Measurements from ENCODE around the gene NRXN3. TPM values are rescaled to one million over a fixed set of nuclear protein-coding genes. Genes with fewer than 3 reads are reported as not detected.
A peak's percentile ranks its signal among the peaks of the same experiment; 100 is the strongest.

Gene NRXN3
- total RNA-seq, 1 donor from 2014 or later, result 5.9 TPM

- H3F3A ChIP-seq (ENCODE audit: low read depth), result peaks cover 33% of the 10 kb centered on the region
- H3K27me3 ChIP-seq, result no peaks in the 10 kb centered on the region
- no peaks in the 10 kb centered on the region for H3K36me3 Mint-ChIP-seq
- no peaks in the 10 kb centered on the region for H3K36me3 ChIP-seq
- H3K27me3 Mint-ChIP-seq (ENCODE audit: insufficient read depth, low read depth), result no peaks in the 10 kb centered on the region
- H3K4me3 Mint-ChIP-seq, result no peak overlapping the region
- no peaks in the 10 kb centered on the region for H3K9me3 Mint-ChIP-seq
- peaks cover 77% of the 10 kb centered on the region for H3K4me1 ChIP-seq
- no peak overlapping the region for H3K4me2 ChIP-seq
- TF ChIP-seq EZH2 (IDR thresholded peaks at IDR 0.05), result no peak
- no peak for TF ChIP-seq EZH2phosphoT487 (IDR thresholded peaks at IDR 0.05)
- no peak for TF ChIP-seq CTCF (IDR thresholded peaks at IDR 0.05)
- no peak overlapping the region for H3K27ac Mint-ChIP-seq
- DNase-seq (ENCODE audit: low spot score), result no peak
- peaks cover 21% of the 10 kb centered on the region for H3K4me1 Mint-ChIP-seq
- H2AFZ ChIP-seq (replicated peaks), result no peak overlapping the region
- H3K4me3 ChIP-seq, result no peak overlapping the region
- H3K9me3 ChIP-seq (ENCODE audit: low read depth), result no peaks in the 10 kb centered on the region
- H3K27ac ChIP-seq, result no peak overlapping the region
- H3K9ac ChIP-seq, result no peak overlapping the region
- no peaks in the 10 kb centered on the region for H3K79me2 ChIP-seq (ENCODE audit: low read depth)
- no peaks in the 10 kb centered on the region for H4K20me1 ChIP-seq (ENCODE audit: low read depth)
These were observed 1394.2 kb downstream of the NRXN3 start for GRCh38 chr14:79564371-79564770.

- no peaks in the 10 kb centered on the region for H3K27me3 ChIP-seq
- no peak for DNase-seq (ENCODE audit: low spot score)
- H3K9me3 ChIP-seq (ENCODE audit: low read depth), result no peaks in the 10 kb centered on the region
- Mint-ChIP-seq H3K4me1 (peaks cover 26% of the 10 kb centered on the region), H3K4me3 (no peak overlapping the region), H3K27ac (no peak overlapping the region), H3K27me3 (ENCODE audit: insufficient read depth, low read depth) (no peaks in the 10 kb centered on the region), H3K36me3 (no peaks in the 10 kb centered on the region), H3K9me3 (no peaks in the 10 kb centered on the region)
- no peak overlapping the region for H2AFZ ChIP-seq (replicated peaks)
- peaks cover 71% of the 10 kb centered on the region for H3K4me1 ChIP-seq
- peaks cover 32% of the 10 kb centered on the region for H3F3A ChIP-seq (ENCODE audit: low read depth)
- no peaks in the 10 kb centered on the region for H3K36me3 ChIP-seq
- H3K79me2 ChIP-seq (ENCODE audit: low read depth), result no peaks in the 10 kb centered on the region
- no peak for TF ChIP-seq CTCF (IDR thresholded peaks at IDR 0.05)
- TF ChIP-seq EZH2 (IDR thresholded peaks at IDR 0.05), result no peak
- TF ChIP-seq EZH2phosphoT487 (IDR thresholded peaks at IDR 0.05), result no peak
- H4K20me1 ChIP-seq (ENCODE audit: low read depth), result no peaks in the 10 kb centered on the region
- H3K4me3 ChIP-seq, result no peak overlapping the region
- H3K4me2 ChIP-seq, result no peak overlapping the region
- H3K27ac ChIP-seq, result no peak overlapping the region
- H3K9ac ChIP-seq, result no peak overlapping the region
These were observed 1397.1 kb downstream of the NRXN3 start for GRCh38 chr14:79567306-79567705.

GRCh38 chr14:79568594-79568993, 1398.4 kb downstream of the NRXN3 start:
- H3K79me2 ChIP-seq (ENCODE audit: low read depth), result no peaks in the 10 kb centered on the region
- no peak overlapping the region for H3K27ac Mint-ChIP-seq
- H3K4me2 ChIP-seq, result peak overlapping the region; percentile 0
- H2AFZ ChIP-seq (replicated peaks), result no peak overlapping the region
- H3K36me3 ChIP-seq, result peaks cover 6% of the 10 kb centered on the region
- H3K27ac ChIP-seq, result no peak overlapping the region
- DNase-seq (ENCODE audit: low spot score), result no peak
- no peak overlapping the region for H3K4me3 Mint-ChIP-seq
- no peaks in the 10 kb centered on the region for H3K27me3 ChIP-seq
- no peaks in the 10 kb centered on the region for H3K9me3 ChIP-seq (ENCODE audit: low read depth)
- no peaks in the 10 kb centered on the region for H3K27me3 Mint-ChIP-seq (ENCODE audit: insufficient read depth, low read depth)
- H3K4me1 Mint-ChIP-seq, result peaks cover 26% of the 10 kb centered on the region
- no peaks in the 10 kb centered on the region for H3K9me3 Mint-ChIP-seq
- no peak for TF ChIP-seq EZH2 (IDR thresholded peaks at IDR 0.05)
- TF ChIP-seq EZH2phosphoT487 (IDR thresholded peaks at IDR 0.05), result no peak
- TF ChIP-seq CTCF (IDR thresholded peaks at IDR 0.05), result no peak
- H3F3A ChIP-seq (ENCODE audit: low read depth), result peaks cover 22% of the 10 kb centered on the region
- no peak overlapping the region for H3K4me3 ChIP-seq
- H3K36me3 Mint-ChIP-seq, result no peaks in the 10 kb centered on the region
- H4K20me1 ChIP-seq (ENCODE audit: low read depth), result no peaks in the 10 kb centered on the region
- peaks cover 65% of the 10 kb centered on the region for H3K4me1 ChIP-seq
- no peak overlapping the region for H3K9ac ChIP-seq
